OCI-LY7 (cell line): ENCODE measurements around the gene DSTYK. TPM values are rescaled to one million over a fixed set of nuclear protein-coding genes. Genes with fewer than 3 reads are reported as not detected.

Experiments used
- BruUV-seq: library from RNA; stranded (reverse); fragments of 400-500 nt; replicated peaks from 2 replicates; lab custom pipeline; 2021; lab: Mats Ljungman, UMichigan
- CTCF ChIA-PET: fragments of 300-600 bp; sonication (Branson Sonifier 250); formaldehyde crosslinking; loops from one replicate; lab custom pipeline; 2022; ENCODE audit warnings: antibody characterized with exemption; ENCODE audit not compliant: unreplicated experiment; lab: Charles Lee
- POLR2A ChIA-PET: fragments of 300-600 bp; sonication (Branson Sonifier 250); formaldehyde crosslinking; loops from one replicate; lab custom pipeline; 2022; ENCODE audit warnings: antibody characterized with exemption; lab: Charles Lee
- DNase-seq: peaks from one replicate; pipeline ENCODE4 v3.0.0-alpha.2; 2015; ENCODE audit warnings: low spot score
- H2AFZ ChIP-seq: fragments of 200-600 bp; sonication (generic), shearing (Covaris generic); 2 replicates; pipeline ENCODE4 v1.6.1; 2014; ENCODE audit warnings: mild to moderate bottlenecking, antibody characterized with exemption, low read length, moderate library complexity
- H3K27ac ChIP-seq: fragments of 200-600 bp; sonication (generic); 2 replicates; pipeline ENCODE4 v1.5.1; 2014; ENCODE audit warnings: mixed run types, low read depth, mild to moderate bottlenecking, moderate library complexity, low read length, inconsistent platforms; ENCODE audit not compliant: poor library complexity, severe bottlenecking
- H3K36me3 ChIP-seq: fragments of 200-600 bp; sonication (generic); 2 replicates; pipeline ENCODE4 v1.6.1; 2014; ENCODE audit warnings: mild to moderate bottlenecking, antibody characterized with exemption, low read length, moderate library complexity, mixed read lengths; ENCODE audit not compliant: insufficient read depth
- H3K4me1 ChIP-seq: fragments of 200-600 bp; sonication (generic); 2 replicates; pipeline ENCODE4 v1.5.1; 2014; ENCODE audit warnings: mild to moderate bottlenecking, low read length; ENCODE audit not compliant: insufficient read depth, poor library complexity, severe bottlenecking
- H3K4me2 ChIP-seq: fragments of 200-600 bp; sonication (generic); 2 replicates; pipeline ENCODE4 v1.6.1; 2014; ENCODE audit warnings: mild to moderate bottlenecking, low read length
- H3K4me3 ChIP-seq: fragments of 200-600 bp; sonication (generic); 2 replicates; pipeline ENCODE4 v1.5.1; 2014; ENCODE audit warnings: mild to moderate bottlenecking, low read depth, low read length; ENCODE audit not compliant: poor library complexity, severe bottlenecking
- H3K79me2 ChIP-seq: fragments of 200-600 bp; sonication (generic); 2 replicates; pipeline ENCODE4 v1.6.1; 2016; ENCODE audit warnings: low read depth, mild to moderate bottlenecking, low read length, moderate library complexity, mixed read lengths; ENCODE audit not compliant: insufficient read depth
- H3K9me2 ChIP-seq: fragments of 200-600 bp; sonication (generic); 2 replicates; pipeline ENCODE4 v1.6.1; 2016; ENCODE audit warnings: mild to moderate bottlenecking, low read length, mixed read lengths; ENCODE audit not compliant: insufficient read depth
- H3K9me3 ChIP-seq: fragments of 200-600 bp; sonication (generic); 2 replicates; pipeline ENCODE4 v1.6.1; 2014; ENCODE audit warnings: mild to moderate bottlenecking, mixed run types, low read length, mixed read lengths
- H4K20me1 ChIP-seq: fragments of 200-600 bp; sonication (generic); 2 replicates; pipeline ENCODE4 v1.6.1; 2014; ENCODE audit warnings: mild to moderate bottlenecking, antibody characterized with exemption, low read length, moderate library complexity, mixed read lengths; ENCODE audit not compliant: insufficient read depth
- CTCF ChIP-seq: fragments of 200-600 bp; sonication (generic); conservative IDR thresholded peaks from 2 replicates; pipeline ENCODE4 v1.5.1; 2014; ENCODE audit warnings: mild to moderate bottlenecking, antibody characterized with exemption, low read length, moderate library complexity, mixed read lengths
- EZH2phosphoT487 ChIP-seq: fragments of 200-600 bp; sonication (generic); IDR thresholded peaks from 2 replicates; pipeline ENCODE4 v1.6.1; 2018; ENCODE audit warnings: low read depth, borderline replicate concordance, mild to moderate bottlenecking, mixed run types, antibody characterized with exemption, low read length, moderate library complexity, mixed read lengths
- intact Hi-C: fragments of 100-400 bp; cut with micrococcal nuclease; formaldehyde crosslinking; loops from one replicate; pipeline ENCODE4 v1.10.0; 2022; ENCODE audit not compliant: unreplicated experiment
- total RNA-seq, 2 experiments: library from RNA; depleted of rRNA in 1 of 2; stranded (reverse); fragments of >200 nt in 1 of 2; shearing (Covaris generic) in 1 of 2; gene quantifications; 2 replicates each; pipeline ENCODE4 v1.2.3, GENCODE V29; 2014 to 2022

Gene DSTYK
- total RNA-seq, 2 experiments from 2014 or later = 4.7 to 6.6 TPM

GRCh38 chr1:205098242-205098641 is 113.3 kb downstream of the DSTYK start:
- H2AFZ ChIP-seq = no peak overlapping the region
- no TSS peak for BruUV-seq
- CTCF ChIA-PET = no interaction called here
- H4K20me1 ChIP-seq = no peaks in the 10 kb centered on the region
- no peaks in the 10 kb centered on the region for H3K9me2 ChIP-seq
- no peaks in the 10 kb centered on the region for H3K79me2 ChIP-seq
- H3K27ac ChIP-seq = no peak overlapping the region
- peaks cover 94% of the 10 kb centered on the region for H3K36me3 ChIP-seq
- H3K4me2 ChIP-seq = no peak overlapping the region
- DNase-seq = no peak
- POLR2A ChIA-PET = interaction anchor here (0.6 to 0.7 kb wide), 2 partner anchors 370 to 458 kb away, joined by 3 to 4 read pairs; no protein-coding TSS in a partner anchor
- no peaks in the 10 kb centered on the region for H3K4me1 ChIP-seq
- TF ChIP-seq EZH2phosphoT487 (no peak), CTCF (no peak)
- no peak overlapping the region for H3K4me3 ChIP-seq
- intact Hi-C loops = no loop called here
- H3K9me3 ChIP-seq = no peaks in the 10 kb centered on the region

GRCh38 chr1:205095422-205095821 is 116.1 kb downstream of the DSTYK start:
- ChIA-PET POLR2A (no interaction called here), CTCF (no interaction called here)
- Histone ChIP-seq H3K9me2 (no peaks in the 10 kb centered on the region), H3K79me2 (no peaks in the 10 kb centered on the region), H3K36me3 (peaks cover 95% of the 10 kb centered on the region), H3K4me2 (no peak overlapping the region), H4K20me1 (no peaks in the 10 kb centered on the region), H3K9me3 (no peaks in the 10 kb centered on the region), H3K4me1 (no peaks in the 10 kb centered on the region), H3K27ac (no peak overlapping the region), H2AFZ (no peak overlapping the region), H3K4me3 (no peak overlapping the region)
- BruUV-seq = no TSS peak
- intact Hi-C loops = no loop called here
- DNase-seq = no peak
- TF ChIP-seq CTCF (no peak), EZH2phosphoT487 (no peak)

Other genes starting within 250 kb of the DSTYK start
- gene CNTN2, start 168.5 kb downstream of the DSTYK start, total RNA-seq (2014; rRNA removed; shearing (Covaris generic)) = not detected in 2 replicates
- gene CNTN2, start 168.5 kb downstream of the DSTYK start, total RNA-seq (2022) = not detected in 2 replicates
- 2.7 and 3.4 TPM in 2 replicates for gene TMEM81, start 127.2 kb downstream of the DSTYK start, total RNA-seq (2014; rRNA removed; shearing (Covaris generic))
- gene TMEM81, start 127.2 kb downstream of the DSTYK start, total RNA-seq (2022) = 2.8 and 3.2 TPM in 2 replicates
- 11.9 and 14.7 TPM in 2 replicates for gene RBBP5, start 89.7 kb downstream of the DSTYK start, total RNA-seq (2014; rRNA removed; shearing (Covaris generic))
- 17.4 and 19.8 TPM in 2 replicates for gene RBBP5, start 89.7 kb downstream of the DSTYK start, total RNA-seq (2022)
- 7.0 and 7.8 TPM in 2 replicates for gene TMCC2, start 16.2 kb upstream of the DSTYK start, total RNA-seq (2014; rRNA removed; shearing (Covaris generic))
- 5.2 and 6.2 TPM in 2 replicates for gene TMCC2, start 16.2 kb upstream of the DSTYK start, total RNA-seq (2022)
- 6.5 and 9.1 TPM in 2 replicates for gene NUAK2, start 110.0 kb upstream of the DSTYK start, total RNA-seq (2014; rRNA removed; shearing (Covaris generic))
- 5.3 and 7.9 TPM in 2 replicates for gene NUAK2, start 110.0 kb upstream of the DSTYK start, total RNA-seq (2022)
- not detected in 2 replicates for gene KLHDC8A, start 145.2 kb upstream of the DSTYK start, total RNA-seq (2014; rRNA removed; shearing (Covaris generic))
- gene KLHDC8A, start 145.2 kb upstream of the DSTYK start, total RNA-seq (2022) = not detected in 2 replicates
- 0.44 and 0.57 TPM in 2 replicates for gene LEMD1, start 210.4 kb upstream of the DSTYK start, total RNA-seq (2014; rRNA removed; shearing (Covaris generic))
- 0.63 TPM in 1 of 2 replicates, not detected in the other for gene LEMD1, start 210.4 kb upstream of the DSTYK start, total RNA-seq (2022)
- 0.19 TPM in 1 of 2 replicates, not detected in the other for gene BLACAT1, start 244.3 kb upstream of the DSTYK start, total RNA-seq (2014; rRNA removed; shearing (Covaris generic))
- gene BLACAT1, start 244.3 kb upstream of the DSTYK start, total RNA-seq (2022) = 0.29 and 0.48 TPM in 2 replicates